ENCODE results near the gene ST7L. TPM values are rescaled to one million over a fixed set of nuclear protein-coding genes. Genes with fewer than 3 reads are reported as not detected.

Gene ST7L
- total RNA-seq, 1 experiment from 2014 or later = 18.0 TPM

DNA sequence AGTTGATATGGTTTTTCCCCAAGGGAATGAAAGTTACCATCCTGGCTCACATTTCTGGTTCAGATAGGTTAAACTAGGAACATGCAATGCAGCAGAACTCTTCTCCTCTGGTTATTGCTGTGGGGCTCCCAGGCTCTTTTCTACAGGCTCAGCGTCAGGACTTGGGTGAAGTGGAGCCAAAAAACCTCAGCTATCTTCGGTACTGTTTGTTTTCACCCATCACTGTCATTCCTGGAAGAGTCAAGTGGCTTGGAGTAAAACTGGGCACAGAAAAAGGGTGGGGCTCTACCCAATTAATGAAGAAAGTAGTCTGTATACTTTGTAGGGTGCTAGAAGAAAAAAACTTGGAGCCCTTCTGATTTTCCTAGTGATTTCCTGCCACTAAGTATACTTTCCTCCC is 100.8 kb downstream of the ST7L start:
- TF ChIP-seq, protein P1, sequence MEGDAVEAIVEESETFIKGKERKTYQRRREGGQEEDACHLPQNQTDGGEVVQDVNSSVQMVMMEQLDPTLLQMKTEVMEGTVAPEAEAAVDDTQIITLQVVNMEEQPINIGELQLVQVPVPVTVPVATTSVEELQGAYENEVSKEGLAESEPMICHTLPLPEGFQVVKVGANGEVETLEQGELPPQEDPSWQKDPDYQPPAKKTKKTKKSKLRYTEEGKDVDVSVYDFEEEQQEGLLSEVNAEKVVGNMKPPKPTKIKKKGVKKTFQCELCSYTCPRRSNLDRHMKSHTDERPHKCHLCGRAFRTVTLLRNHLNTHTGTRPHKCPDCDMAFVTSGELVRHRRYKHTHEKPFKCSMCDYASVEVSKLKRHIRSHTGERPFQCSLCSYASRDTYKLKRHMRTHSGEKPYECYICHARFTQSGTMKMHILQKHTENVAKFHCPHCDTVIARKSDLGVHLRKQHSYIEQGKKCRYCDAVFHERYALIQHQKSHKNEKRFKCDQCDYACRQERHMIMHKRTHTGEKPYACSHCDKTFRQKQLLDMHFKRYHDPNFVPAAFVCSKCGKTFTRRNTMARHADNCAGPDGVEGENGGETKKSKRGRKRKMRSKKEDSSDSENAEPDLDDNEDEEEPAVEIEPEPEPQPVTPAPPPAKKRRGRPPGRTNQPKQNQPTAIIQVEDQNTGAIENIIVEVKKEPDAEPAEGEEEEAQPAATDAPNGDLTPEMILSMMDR (IDR thresholded peaks at IDR 0.05) = no peak
- TF ChIP-seq TEAD4 (CRISPR knock-in tag; IDR thresholded peaks at IDR 0.05) (no peak), CREB1 (CRISPR knock-in tag; IDR thresholded peaks at IDR 0.05) (no peak), NR3C1 (CRISPR knock-in tag; conservative IDR thresholded peaks at IDR 0.05; ENCODE audit: low read depth) (no peak), FOXJ3 (CRISPR knock-in tag; IDR thresholded peaks at IDR 0.05; ENCODE audit: borderline replicate concordance) (no peak), SMAD3 (CRISPR knock-in tag; IDR thresholded peaks at IDR 0.05; ENCODE audit: borderline replicate concordance) (no peak), CBFB (CRISPR knock-in tag; IDR thresholded peaks at IDR 0.05; ENCODE audit: low read depth) (no peak), ZNF396 (CRISPR knock-in tag; IDR thresholded peaks at IDR 0.05; ENCODE audit: borderline replicate concordance) (no peak), SMAD4 (CRISPR knock-in tag; IDR thresholded peaks at IDR 0.05) (no peak)
- TF ChIP-seq, protein P2, sequence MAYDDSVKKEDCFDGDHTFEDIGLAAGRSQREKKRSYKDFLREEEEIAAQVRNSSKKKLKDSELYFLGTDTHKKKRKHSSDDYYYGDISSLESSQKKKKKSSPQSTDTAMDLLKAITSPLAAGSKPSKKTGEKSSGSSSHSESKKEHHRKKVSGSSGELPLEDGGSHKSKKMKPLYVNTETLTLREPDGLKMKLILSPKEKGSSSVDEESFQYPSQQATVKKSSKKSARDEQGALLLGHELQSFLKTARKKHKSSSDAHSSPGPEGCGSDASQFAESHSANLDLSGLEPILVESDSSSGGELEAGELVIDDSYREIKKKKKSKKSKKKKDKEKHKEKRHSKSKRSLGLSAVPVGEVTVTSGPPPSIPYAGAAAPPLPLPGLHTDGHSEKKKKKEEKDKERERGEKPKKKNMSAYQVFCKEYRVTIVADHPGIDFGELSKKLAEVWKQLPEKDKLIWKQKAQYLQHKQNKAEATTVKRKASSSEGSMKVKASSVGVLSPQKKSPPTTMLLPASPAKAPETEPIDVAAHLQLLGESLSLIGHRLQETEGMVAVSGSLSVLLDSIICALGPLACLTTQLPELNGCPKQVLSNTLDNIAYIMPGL (CRISPR knock-in tag; IDR thresholded peaks at IDR 0.05) = no peak
- TF ChIP-seq, protein P3, sequence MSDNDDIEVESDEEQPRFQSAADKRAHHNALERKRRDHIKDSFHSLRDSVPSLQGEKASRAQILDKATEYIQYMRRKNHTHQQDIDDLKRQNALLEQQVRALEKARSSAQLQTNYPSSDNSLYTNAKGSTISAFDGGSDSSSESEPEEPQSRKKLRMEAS (CRISPR knock-in tag; IDR thresholded peaks at IDR 0.05) = no peak
- TF ChIP-seq, protein P4, sequence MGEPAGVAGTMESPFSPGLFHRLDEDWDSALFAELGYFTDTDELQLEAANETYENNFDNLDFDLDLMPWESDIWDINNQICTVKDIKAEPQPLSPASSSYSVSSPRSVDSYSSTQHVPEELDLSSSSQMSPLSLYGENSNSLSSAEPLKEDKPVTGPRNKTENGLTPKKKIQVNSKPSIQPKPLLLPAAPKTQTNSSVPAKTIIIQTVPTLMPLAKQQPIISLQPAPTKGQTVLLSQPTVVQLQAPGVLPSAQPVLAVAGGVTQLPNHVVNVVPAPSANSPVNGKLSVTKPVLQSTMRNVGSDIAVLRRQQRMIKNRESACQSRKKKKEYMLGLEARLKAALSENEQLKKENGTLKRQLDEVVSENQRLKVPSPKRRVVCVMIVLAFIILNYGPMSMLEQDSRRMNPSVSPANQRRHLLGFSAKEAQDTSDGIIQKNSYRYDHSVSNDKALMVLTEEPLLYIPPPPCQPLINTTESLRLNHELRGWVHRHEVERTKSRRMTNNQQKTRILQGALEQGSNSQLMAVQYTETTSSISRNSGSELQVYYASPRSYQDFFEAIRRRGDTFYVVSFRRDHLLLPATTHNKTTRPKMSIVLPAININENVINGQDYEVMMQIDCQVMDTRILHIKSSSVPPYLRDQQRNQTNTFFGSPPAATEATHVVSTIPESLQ (CRISPR knock-in tag; IDR thresholded peaks at IDR 0.05) = no peak
- TF ChIP-seq, protein P5, sequence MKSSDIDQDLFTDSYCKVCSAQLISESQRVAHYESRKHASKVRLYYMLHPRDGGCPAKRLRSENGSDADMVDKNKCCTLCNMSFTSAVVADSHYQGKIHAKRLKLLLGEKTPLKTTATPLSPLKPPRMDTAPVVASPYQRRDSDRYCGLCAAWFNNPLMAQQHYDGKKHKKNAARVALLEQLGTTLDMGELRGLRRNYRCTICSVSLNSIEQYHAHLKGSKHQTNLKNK (CRISPR knock-in tag; IDR thresholded peaks at IDR 0.05) = no peak
- TF ChIP-seq, protein P6, sequence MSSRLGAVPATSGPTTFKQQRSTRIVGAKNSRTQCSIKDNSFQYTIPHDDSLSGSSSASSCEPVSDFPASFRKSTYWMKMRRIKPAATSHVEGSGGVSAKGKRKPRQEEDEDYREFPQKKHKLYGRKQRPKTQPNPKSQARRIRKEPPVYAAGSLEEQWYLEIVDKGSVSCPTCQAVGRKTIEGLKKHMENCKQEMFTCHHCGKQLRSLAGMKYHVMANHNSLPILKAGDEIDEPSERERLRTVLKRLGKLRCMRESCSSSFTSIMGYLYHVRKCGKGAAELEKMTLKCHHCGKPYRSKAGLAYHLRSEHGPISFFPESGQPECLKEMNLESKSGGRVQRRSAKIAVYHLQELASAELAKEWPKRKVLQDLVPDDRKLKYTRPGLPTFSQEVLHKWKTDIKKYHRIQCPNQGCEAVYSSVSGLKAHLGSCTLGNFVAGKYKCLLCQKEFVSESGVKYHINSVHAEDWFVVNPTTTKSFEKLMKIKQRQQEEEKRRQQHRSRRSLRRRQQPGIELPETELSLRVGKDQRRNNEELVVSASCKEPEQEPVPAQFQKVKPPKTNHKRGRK (CRISPR knock-in tag; IDR thresholded peaks at IDR 0.05; ENCODE audit: borderline replicate concordance) = no peak
- TF ChIP-seq, protein P7, sequence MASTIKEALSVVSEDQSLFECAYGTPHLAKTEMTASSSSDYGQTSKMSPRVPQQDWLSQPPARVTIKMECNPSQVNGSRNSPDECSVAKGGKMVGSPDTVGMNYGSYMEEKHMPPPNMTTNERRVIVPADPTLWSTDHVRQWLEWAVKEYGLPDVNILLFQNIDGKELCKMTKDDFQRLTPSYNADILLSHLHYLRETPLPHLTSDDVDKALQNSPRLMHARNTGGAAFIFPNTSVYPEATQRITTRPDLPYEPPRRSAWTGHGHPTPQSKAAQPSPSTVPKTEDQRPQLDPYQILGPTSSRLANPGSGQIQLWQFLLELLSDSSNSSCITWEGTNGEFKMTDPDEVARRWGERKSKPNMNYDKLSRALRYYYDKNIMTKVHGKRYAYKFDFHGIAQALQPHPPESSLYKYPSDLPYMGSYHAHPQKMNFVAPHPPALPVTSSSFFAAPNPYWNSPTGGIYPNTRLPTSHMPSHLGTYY (CRISPR knock-in tag; IDR thresholded peaks at IDR 0.05) = no peak
- TF ChIP-seq, protein P8, sequence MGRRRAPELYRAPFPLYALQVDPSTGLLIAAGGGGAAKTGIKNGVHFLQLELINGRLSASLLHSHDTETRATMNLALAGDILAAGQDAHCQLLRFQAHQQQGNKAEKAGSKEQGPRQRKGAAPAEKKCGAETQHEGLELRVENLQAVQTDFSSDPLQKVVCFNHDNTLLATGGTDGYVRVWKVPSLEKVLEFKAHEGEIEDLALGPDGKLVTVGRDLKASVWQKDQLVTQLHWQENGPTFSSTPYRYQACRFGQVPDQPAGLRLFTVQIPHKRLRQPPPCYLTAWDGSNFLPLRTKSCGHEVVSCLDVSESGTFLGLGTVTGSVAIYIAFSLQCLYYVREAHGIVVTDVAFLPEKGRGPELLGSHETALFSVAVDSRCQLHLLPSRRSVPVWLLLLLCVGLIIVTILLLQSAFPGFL (CRISPR knock-in tag; IDR thresholded peaks at IDR 0.05; ENCODE audit: borderline replicate concordance) = no peak
- TF ChIP-seq, protein P9, sequence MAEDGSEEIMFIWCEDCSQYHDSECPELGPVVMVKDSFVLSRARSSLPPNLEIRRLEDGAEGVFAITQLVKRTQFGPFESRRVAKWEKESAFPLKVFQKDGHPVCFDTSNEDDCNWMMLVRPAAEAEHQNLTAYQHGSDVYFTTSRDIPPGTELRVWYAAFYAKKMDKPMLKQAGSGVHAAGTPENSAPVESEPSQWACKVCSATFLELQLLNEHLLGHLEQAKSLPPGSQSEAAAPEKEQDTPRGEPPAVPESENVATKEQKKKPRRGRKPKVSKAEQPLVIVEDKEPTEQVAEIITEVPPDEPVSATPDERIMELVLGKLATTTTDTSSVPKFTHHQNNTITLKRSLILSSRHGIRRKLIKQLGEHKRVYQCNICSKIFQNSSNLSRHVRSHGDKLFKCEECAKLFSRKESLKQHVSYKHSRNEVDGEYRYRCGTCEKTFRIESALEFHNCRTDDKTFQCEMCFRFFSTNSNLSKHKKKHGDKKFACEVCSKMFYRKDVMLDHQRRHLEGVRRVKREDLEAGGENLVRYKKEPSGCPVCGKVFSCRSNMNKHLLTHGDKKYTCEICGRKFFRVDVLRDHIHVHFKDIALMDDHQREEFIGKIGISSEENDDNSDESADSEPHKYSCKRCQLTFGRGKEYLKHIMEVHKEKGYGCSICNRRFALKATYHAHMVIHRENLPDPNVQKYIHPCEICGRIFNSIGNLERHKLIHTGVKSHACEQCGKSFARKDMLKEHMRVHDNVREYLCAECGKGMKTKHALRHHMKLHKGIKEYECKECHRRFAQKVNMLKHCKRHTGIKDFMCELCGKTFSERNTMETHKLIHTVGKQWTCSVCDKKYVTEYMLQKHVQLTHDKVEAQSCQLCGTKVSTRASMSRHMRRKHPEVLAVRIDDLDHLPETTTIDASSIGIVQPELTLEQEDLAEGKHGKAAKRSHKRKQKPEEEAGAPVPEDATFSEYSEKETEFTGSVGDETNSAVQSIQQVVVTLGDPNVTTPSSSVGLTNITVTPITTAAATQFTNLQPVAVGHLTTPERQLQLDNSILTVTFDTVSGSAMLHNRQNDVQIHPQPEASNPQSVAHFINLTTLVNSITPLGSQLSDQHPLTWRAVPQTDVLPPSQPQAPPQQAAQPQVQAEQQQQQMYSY (CRISPR knock-in tag; IDR thresholded peaks at IDR 0.05) = no peak
- TF ChIP-seq, protein P10, sequence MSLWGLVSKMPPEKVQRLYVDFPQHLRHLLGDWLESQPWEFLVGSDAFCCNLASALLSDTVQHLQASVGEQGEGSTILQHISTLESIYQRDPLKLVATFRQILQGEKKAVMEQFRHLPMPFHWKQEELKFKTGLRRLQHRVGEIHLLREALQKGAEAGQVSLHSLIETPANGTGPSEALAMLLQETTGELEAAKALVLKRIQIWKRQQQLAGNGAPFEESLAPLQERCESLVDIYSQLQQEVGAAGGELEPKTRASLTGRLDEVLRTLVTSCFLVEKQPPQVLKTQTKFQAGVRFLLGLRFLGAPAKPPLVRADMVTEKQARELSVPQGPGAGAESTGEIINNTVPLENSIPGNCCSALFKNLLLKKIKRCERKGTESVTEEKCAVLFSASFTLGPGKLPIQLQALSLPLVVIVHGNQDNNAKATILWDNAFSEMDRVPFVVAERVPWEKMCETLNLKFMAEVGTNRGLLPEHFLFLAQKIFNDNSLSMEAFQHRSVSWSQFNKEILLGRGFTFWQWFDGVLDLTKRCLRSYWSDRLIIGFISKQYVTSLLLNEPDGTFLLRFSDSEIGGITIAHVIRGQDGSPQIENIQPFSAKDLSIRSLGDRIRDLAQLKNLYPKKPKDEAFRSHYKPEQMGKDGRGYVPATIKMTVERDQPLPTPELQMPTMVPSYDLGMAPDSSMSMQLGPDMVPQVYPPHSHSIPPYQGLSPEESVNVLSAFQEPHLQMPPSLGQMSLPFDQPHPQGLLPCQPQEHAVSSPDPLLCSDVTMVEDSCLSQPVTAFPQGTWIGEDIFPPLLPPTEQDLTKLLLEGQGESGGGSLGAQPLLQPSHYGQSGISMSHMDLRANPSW (CRISPR knock-in tag; conservative IDR thresholded peaks at IDR 0.05; ENCODE audit: low read depth) = no peak

More for the DNA sequence above, 100.8 kb downstream of the ST7L start:
- CTCF ChIA-PET = no interaction called here
- POLR2A ChIA-PET = no interaction called here
- Mint-ChIP-seq H3K9me3 (no peaks in the 10 kb centered on the region), H3K27ac (no peak overlapping the region), H3K4me3 (no peak overlapping the region), H3K4me1 (0 out of 2 replicates have a peak, but pooled peaks cover 4% of the 10 kb centered on the region), H3K27me3 (ENCODE audit: low read depth) (peaks cover 3% of the 10 kb centered on the region; the same call in 1 of the 2 replicates), H3K36me3 (no peaks in the 10 kb centered on the region)
- DNase-seq (ENCODE audit: low spot score) (no peak), ATAC-seq (no peak)

All from WTC11 (cell line).